MV-4-11 (cell line): Measurements from ENCODE around the gene LIN7C.

Experiments used
- DNase-seq: peaks from one replicate; lab custom pipeline; 2025; lab: John Stamatoyannopoulos, UW

The LIN7C gene

DNA sequence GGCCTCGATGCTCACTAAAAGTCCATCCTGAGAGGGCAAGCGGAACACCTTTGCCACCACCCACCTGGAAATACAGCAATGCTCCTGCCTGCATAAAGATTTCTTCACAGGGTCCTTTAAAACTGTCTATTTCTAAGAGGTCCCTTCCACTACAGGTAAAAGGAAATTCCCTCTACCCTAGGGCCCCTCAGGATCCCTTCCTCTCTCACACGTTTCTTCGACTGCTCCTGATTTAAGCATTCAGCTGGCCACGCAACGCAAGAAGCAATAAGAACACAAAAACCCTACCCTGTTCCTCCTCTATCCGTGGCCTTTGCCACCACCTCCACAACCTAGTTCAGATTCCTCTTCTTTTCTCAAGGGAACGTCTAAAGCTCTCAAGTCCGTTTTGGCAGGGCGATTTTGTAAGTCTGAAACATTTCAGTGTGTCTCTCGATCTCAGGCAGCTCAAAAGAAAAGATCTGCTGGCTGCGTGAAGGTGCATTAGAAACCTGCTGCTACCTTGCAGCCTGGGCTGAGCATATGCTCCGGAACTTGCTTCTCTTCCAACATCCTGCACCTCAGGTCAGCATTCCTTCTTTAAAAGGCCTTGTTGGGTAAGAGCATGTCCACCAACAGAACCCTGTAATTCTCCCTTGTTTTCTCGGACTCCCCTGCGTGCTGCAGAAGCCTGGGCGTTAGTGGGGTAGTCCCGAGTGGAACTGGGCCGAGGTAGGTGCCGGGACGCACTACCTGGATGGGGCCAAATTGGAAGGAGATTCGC lies 35.6 kb downstream of the LIN7C start:
- DNase-seq: no peak

DNA sequence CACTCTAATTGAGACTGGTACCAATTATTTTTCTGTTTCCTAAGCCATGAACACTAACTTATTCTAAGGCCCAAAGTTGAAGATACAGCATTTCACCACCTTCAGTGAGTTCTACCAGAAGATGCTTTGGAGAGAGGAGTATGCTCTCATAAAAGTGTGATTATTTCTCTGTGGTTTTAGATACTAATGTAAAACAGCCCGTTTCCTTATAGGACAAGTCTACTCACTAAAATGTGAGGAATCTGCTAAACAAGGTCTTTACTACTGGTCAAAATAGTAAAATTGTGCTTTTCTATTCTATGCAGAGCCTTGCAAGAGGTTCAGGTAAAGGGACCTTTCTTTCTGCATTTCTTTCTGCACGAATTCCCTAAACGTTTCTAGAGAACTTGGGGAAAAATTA lies 36.4 kb downstream of the LIN7C start:
- no peak for DNase-seq

DNA sequence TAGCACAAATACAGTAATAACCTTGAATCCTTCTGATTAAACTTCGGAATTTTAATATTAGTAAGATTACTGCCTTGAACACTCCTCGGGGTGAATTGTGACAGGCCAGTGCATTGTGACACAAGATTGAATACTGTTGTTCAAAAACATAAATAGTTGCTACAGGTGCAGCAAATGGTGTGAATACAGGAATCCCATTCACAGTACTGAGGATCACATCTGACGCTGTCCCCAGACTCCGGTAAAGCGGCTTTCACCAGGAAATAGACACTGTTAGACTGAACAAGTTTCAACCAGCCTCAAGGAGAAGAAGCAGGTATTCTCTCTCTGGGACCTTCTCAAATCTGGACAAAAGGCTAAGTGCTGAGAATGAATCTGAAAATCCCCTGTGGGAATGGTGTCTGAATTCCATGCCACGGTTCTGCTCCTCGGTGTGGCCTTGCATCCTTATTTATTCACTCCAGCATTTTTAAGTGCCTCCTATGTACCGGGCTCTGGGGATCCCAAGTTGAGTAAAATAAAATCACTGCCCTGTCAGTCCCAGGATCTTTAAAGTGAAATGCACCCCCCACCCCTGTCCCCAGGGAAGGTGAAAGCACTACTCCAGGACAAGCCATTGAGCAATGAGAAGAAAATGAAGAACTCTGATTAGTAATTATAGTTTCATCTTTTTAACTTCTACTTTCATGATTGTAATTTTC lies 37.4 kb downstream of the LIN7C start:
- DNase-seq: no peak

DNA sequence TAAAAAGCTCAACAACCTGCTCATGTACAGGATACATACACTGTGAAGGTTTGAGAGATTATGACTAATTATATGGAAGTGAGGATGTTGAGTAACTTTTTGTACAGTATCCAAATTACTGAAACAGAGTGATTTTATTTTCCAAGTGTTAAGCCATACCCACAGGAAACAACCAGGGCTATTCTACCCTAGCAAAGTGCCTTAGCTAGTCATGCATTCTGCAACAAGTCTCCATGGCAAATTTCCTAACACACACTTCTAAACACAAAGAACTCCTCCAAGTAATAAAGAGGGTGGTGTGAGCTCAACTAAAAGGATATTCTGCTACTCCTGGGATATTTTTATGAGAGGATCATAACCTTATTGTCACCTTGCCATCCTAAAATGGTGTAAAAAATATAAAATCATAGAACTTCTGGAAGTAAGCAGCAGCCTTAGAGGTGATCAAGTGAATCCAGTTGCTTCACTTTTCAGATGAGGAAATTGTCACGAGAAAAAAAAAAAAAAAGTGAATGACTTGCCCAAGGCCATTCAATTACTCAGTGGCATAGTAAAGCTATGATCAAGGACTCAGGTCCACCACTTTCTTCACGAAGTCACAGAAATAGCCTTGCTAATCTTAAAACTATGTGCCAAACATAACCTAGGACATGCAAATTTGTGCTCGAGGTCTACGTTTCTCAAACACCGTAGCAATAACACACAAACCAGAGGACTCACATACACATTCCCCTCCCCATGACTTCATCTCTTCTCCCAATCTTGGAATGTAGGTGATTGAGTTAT lies 38.2 kb downstream of the LIN7C start:
- peak; percentile 57 for DNase-seq

DNA sequence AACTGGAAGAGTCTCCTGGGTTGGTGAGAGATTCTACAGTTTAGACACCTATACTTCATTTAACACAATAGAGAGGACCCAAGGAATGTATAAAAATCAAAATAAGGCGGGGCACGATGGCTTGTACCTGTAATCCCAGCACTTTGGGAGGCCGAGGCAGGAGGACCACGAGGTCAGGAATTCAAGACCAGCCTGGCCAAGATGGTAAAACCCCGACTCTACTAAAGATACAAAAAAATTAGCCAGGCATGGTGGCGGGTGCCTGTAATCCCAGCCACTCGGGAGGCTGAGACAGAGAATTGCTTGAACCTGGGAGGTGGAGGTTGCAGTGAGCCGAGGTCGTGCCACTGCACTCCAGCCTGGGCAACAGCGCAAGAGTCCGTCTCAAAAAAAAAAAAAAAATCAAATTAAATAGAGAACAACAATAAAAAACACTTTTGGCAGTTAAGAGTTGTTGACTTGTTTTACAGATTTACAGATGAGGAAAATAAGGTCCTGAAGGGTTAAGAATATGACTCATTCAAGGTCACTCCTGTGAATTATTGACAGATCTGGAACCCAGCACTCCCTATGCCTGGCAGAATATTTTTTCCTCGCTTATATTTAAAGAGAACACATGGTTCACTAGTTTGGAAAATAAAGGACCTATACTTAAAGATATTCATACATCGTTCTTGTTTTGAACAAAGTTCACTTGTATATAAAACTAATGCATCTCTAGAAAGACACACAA lies 39.2 kb downstream of the LIN7C start:
- DNase-seq: no peak

DNA sequence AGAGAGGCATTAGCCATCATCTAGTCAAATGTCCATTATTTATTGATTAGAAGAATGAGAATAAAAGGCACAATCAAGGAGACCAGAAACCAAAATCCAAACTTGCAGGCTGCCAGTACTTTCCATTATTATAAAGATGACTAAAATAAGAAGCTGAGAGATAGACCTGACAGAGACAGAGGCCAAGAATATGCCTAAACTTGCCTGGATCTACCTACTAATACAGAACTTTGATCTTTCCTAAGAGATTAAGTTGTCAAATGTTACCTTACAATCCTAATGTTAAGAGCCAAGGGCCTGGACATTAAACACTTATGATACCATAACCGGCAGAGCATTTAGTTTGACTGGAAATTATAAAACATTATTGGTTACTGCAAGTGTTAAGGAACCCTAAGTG lies 40.2 kb downstream of the LIN7C start:
- no peak for DNase-seq

DNA sequence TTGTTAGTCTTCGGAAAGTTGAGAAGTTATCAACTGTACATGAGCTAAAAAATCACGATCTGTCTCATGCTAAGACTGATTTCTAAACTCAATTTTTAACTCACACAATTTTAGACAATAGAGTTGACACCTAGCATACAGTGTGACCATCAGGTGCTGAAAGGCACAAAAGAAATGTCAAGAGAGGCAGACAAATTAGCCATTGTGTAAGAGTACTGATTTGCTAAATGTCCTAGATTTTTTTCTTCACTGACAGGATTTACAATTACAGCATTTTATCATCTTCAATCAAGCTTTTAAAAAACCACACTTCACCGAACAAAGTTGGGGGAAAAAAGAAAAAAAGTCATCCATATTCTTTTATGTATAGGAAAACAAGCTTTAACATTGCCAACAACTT lies 40.9 kb downstream of the LIN7C start:
- DNase-seq: no peak

DNA sequence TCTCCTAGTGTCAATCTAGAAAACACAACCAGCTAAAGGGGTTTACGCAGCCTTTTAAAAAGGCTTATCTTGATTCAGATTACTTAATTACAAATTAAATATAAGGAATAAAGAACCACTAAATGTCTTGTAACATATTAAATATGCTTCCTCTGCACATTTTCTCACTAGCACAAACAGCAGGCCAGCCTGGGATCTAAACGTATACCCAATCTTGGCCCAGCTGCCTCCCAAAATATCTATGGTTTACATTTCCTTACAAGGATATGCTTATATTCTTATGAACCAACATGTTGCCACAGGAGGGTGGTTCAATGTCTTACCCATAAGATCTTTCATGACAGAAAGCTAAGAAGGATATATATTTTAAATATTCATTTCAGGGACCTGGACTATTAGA lies 41.7 kb downstream of the LIN7C start:
- no peak for DNase-seq

DNA sequence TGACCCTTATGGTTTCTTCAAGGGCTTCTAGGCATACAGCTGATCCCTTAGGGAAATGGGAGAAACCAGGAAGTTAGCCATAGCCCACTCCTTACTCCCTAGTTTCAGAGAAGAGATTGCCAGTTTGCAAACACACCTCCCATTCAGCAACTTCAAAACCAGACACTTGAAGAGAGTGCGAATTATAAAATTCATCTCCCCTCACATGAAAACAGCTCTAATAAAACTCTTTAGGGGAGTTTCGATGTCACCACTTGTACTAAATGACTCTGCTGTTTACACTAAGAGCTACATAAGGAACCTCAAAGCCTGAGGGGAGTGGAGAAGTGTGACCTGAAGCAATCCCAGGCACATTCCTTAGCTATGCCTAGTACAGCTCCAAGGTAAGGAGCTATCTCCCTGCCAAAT lies 42.3 kb downstream of the LIN7C start:
- DNase-seq: peak; percentile 47

DNA sequence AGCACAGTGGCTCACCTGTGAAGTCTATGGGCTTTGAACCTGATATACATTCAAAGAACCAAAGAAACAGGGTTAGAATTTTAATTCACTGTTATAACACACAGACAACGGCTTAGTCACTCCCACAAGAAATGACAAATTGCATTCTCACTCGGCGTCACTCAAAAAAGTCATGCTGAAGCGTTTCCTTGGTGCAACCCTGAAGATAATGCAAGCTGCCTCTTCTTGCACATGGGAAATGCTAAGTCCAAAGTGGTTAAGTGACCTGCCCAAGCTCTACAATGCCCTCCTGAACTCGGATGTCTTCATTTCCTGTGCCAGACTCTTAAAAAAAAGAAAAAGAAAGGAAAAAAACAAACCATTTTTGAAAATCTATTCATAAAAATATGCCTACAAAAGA lies 44.0 kb downstream of the LIN7C start:
- DNase-seq: peak; percentile 82

DNA sequence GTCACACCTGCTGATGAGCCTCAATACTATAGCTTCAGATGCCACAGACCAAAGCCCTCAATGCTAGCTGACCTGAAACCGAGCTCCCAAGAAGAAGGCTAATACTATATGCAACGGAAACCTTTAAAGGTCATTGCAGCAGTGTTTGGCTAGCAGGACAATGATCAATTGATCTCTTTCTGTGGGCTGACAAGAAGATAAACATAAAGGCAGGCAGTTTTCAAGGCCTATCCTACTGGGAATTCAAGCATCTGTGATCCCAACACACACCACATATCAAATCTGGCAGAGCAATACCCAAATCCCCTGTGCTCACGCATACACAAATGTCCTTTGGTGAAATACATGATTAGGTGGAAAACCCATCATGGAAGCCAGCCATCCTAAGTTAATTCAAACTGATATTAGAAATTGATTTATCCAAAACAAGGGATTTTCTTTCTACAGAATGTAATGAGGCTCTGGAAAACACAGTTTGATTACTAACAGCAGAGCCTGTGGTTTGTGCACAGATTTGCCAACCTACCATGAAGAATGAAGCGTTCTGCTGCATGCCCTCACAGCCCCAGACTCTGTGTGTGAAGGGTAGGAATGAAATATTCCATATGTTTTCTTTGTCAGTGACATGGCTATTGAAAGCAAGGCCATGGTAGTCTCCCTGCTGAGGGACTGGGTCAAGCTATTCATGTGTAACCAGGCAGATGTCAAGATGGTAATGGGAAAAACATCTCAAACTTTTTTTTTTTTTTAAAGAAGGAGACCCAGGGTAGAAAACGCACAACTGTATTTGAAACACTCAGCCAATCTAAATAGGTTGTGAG lies 46.2 kb downstream of the LIN7C start:
- DNase-seq: no peak

DNA sequence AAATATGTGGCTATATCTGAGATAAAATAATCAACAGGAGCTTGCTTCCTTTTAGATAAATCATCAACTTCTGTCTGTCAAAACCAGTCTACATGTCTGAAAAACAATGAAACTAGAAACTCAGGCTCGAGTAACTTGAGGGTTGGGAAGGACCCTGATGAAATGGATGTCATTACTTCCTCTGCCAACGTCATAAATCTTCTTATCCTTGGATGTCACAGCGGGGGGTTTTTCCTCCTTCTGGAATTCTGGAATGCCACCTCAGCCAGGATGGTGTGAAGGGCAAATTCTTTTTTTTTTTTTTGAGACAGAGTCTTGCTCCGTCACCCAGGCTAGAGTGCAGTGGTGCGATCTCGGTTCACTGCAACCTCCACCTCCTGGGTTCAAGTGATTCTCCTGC lies 47.4 kb downstream of the LIN7C start:
- peak; percentile 35 for DNase-seq

DNA sequence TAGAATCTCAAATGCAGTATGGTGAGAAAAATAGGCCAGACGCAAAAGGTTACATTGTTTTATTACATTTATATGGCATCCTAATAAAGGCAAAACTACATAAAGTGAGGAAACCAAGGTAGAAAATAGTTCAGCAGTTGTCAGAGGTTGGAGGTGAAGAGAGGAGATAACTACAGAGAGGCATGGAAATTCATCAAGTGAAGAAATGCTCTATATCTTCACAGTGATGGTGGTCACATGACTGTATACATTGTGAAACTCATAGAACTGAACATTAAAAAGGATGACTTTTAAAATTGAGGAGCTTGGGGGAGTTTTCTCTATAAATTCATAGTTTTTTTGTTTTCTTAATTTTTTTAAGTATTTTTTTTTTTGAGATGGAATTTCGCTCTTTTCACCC lies 48.4 kb downstream of the LIN7C start:
- DNase-seq: no peak

DNA sequence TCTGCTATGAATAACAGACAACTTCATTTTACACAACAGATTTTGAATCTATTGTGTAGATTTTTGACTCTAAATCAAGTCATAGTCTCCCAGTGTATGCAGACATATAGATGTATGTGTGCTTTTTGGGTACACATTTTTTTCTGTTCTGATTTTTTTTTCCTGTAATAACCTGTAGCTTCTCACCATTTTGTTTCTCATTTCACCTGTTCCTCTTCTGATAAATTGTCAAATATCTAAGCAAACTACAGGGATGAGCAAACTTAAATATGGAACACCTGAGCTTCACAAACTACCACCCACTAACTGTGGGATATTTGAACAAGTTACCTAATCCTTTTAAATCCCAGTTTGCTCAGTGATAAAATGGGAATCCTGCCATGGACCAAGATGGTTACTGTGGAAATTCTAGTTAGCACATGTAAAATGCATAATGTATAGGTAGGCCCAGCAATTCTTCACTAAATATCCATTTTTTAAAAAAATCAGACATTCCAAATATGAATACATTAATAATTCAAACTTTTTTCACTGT lies 49.7 kb downstream of the LIN7C start:
- no peak for DNase-seq

DNA sequence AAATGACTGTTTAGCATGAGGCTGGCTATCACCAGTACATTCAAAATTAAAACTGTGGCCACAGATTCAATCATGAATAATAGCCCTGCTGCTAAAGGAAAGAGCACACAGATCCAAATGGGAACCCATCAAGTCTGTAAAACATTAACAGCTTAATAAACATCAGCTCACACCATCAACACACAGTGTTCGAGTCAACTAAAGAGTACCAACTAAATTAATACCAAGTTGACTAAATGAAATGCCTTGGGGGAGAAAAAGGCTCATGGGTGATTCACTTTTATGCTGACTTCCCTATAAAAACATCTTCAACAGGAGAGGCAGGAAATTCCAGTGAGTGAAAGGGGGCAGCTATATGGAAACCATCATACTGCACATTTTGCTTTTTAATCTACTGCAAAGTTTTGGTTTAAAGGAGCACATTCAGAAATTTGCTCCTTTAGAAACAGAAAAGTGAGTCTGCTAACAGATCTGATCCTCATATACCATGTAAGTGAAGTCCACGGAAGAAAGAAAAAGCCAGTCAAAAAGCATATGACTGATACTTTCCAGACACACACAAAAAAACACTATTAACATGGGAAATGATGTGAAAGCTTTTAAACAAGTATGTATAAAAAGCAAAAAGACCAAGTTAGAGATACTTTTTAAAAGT lies 50.3 kb downstream of the LIN7C start:
- DNase-seq: no peak

DNA sequence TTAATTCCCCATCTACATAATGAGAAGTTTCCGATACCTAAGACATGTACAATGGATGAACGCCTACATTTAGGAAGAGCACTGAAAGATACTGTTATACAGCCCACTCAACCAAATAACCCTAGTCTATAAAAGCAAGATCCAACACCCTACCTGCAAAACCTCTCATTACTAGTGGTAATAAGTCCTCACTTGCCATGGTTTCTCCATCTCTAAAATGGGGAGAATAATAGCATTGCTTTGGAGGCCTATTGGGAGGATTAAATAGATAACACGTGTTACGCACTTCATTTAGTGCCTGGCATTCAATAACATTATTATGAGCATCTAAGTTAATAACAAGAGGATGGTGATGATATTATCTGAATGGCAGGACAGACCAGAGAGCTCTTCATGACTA lies 50.9 kb downstream of the LIN7C start:
- DNase-seq: no peak

DNA sequence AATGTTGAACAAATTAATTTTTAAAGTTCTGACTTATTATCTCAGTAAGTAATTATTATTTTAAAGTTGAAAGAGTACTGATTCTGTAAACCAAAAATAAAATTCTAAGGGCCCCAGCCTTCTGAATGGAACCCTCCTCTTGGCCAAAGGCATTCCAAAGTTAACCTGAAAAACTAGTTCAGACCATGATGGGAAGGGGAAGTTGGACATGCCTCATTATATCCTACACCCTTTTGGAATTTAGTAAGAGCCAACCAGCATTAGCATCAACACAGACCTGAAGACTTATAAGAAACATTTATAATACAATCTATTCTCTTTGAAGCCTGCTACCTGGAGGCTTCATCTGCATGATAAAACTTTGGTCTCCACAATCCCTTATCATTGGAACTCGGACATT lies 52.9 kb downstream of the LIN7C start:
- no peak for DNase-seq

DNA sequence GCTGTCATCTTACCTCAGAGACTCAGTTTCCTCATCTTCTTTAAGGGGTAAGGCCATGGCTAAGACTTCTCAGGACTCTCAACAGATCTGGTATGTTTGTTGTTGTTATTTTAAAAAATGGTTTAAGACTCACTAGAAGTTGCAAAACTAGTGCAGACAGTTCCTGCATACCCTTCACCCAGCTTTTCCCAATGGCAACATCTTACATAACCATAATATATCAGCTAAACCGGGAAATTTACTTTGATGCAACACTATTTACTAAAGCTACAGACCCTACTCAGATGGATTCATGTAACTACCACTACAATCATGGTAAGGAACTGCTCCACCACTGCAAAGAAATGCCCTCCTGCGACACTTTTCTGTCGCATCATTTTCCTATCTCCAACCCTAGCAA lies 54.4 kb downstream of the LIN7C start:
- no peak for DNase-seq

DNA sequence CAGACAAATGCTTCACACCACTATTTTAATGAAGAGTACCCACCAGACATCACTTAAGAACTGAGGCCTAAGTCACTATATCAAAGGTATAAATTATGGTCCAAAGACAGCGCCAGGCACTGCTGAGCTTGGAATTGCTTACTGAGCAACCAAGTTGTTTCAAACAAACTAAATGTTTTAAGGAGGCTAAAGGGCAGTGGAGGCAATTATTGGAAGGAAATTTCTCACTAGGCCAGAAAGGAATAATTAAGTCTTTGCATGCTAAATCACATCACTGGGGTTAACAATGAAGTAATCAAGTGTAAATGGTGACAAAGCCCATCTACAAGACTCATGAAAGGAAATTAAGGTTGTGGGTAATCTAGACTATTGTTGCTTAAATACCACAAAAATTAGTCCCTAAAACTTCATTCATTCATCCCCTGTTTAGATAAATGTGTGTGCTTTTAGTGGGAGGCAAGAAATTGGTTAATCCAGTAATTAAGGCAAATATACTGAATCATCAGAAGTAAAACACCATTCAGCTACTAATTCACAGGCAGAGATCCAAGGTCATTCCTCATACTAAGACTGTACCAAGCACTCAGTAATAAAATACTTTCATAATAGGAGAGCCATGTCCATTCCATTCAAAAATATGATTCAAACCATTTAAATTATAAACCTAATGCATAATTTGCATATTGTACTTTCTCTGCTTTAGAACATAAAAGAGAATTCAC lies 55.2 kb downstream of the LIN7C start:
- no peak for DNase-seq

DNA sequence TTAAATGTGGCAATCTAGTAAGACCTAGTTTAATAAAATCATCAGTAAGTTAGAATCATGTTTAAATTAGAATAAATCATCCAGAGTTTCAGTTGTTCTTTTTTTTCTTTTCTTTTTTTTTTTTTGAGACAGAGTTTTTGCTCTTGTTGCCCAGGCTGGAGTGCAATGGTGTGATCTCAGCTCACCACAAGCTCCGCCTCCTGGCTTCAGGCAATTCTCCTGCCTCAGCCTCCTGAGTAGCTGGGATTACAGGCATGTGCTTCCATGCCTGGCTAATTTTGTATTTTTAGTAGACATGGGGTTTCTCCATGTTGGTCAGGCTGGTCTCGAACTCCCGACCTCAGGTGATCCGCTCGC lies 58.4 kb downstream of the LIN7C start:
- DNase-seq: peak; percentile 34
